Effector memory CD4-positive, alpha-beta T cell (primary cell): ENCODE data around the gene MED19.

Experiments
- DNase-seq, 3 donors: peaks; one replicate each; pipeline ENCODE4 v3.0.0-alpha.2; 2020
- H3K27ac ChIP-seq: 2 replicates; pipeline ENCODE4 v1.7.0; 2013; ENCODE audit warnings: mild to moderate bottlenecking, low read length, moderate library complexity; ENCODE audit not compliant: insufficient read depth, poor library complexity, severe bottlenecking
- H3K27me3 ChIP-seq: replicated peaks from 2 replicates; pipeline ENCODE4 v1.7.0; 2013; ENCODE audit warnings: mild to moderate bottlenecking, low read length; ENCODE audit not compliant: insufficient read depth, control insufficient read depth, poor library complexity, severe bottlenecking
- H3K36me3 ChIP-seq: 2 replicates; pipeline ENCODE4 v1.7.0; 2013; ENCODE audit warnings: mild to moderate bottlenecking, low read length, moderate library complexity; ENCODE audit not compliant: control insufficient read depth, insufficient read depth
- H3K4me1 ChIP-seq: 2 replicates; pipeline ENCODE4 v1.7.0; 2013; ENCODE audit warnings: low read length, mild to moderate bottlenecking; ENCODE audit not compliant: control insufficient read depth, insufficient read depth, poor library complexity, severe bottlenecking
- H3K4me3 ChIP-seq: 2 replicates; pipeline ENCODE4 v1.7.0; 2013; ENCODE audit warnings: low read length, low read depth, mild to moderate bottlenecking; ENCODE audit not compliant: insufficient read depth, poor library complexity, severe bottlenecking
- H3K9me3 ChIP-seq: 2 replicates; pipeline ENCODE4 v1.7.0; 2013; ENCODE audit warnings: mild to moderate bottlenecking, low read length, moderate library complexity; ENCODE audit not compliant: control insufficient read depth

The MED19 gene

GRCh38 chr11:57679396-57679795 lies 32.6 kb downstream of the MED19 start:
- Histone ChIP-seq H3K4me3 (no peak overlapping the region), H3K27me3 (no peaks in the 10 kb centered on the region), H3K36me3 (peaks cover 33% of the 10 kb centered on the region), H3K4me1 (peaks cover 9% of the 10 kb centered on the region), H3K27ac (no peak overlapping the region), H3K9me3 (no peaks in the 10 kb centered on the region)
- no peak for DNase-seq

GRCh38 chr11:57675176-57675941 lies 36.7 kb downstream of the MED19 start:
- H3K9me3 ChIP-seq: no peaks in the 10 kb centered on the region
- no peak overlapping the region for H3K4me3 ChIP-seq
- H3K27me3 ChIP-seq: no peaks in the 10 kb centered on the region
- no peak for DNase-seq
- peaks cover 1% of the 10 kb centered on the region for H3K4me1 ChIP-seq
- H3K36me3 ChIP-seq: peaks cover 40% of the 10 kb centered on the region
- no peak overlapping the region for H3K27ac ChIP-seq

- DNase-seq: no peak
- no peaks in the 10 kb centered on the region for H3K9me3 ChIP-seq
- peaks cover 40% of the 10 kb centered on the region for H3K36me3 ChIP-seq
- H3K4me3 ChIP-seq: no peak overlapping the region
- H3K4me1 ChIP-seq: peaks cover 5% of the 10 kb centered on the region
- no peaks in the 10 kb centered on the region for H3K27me3 ChIP-seq
- H3K27ac ChIP-seq: no peak overlapping the region
Observed at GRCh38 chr11:57674251-57674650, 37.8 kb downstream of the MED19 start.

GRCh38 chr11:57668434-57668782 lies 43.6 kb downstream of the MED19 start:
- peak in 2 of 3 donors; percentile 29 to 33 for DNase-seq
- Histone ChIP-seq H3K4me1 (peaks cover 13% of the 10 kb centered on the region), H3K9me3 (no peaks in the 10 kb centered on the region), H3K27me3 (no peaks in the 10 kb centered on the region), H3K27ac (peak overlapping the region; percentile 99), H3K4me3 (peak overlapping the region; percentile 96), H3K36me3 (peaks cover 20% of the 10 kb centered on the region)

GRCh38 chr11:57667736-57668433 lies 44.1 kb downstream of the MED19 start, which contains the start of gene ZDHHC5:
Gene ZDHHC5, plus strand, starts transcription at chr11:57668114. Its CDS starts 4,977 bp downstream, at chr11:57673091.
- peak; percentile 99 to 100 (median 99) for DNase-seq
- H3K27me3 ChIP-seq: no peaks in the 10 kb centered on the region
- H3K27ac ChIP-seq: peak within 1 kb of the TSS; percentile 99
- no peaks in the 10 kb centered on the region for H3K9me3 ChIP-seq
- H3K4me1 ChIP-seq: peaks cover 13% of the 10 kb centered on the region
- H3K4me3 ChIP-seq: peak within 1 kb of the TSS; percentile 96
- H3K36me3 ChIP-seq: peaks cover 15% of the 10 kb centered on the region

- no peaks in the 10 kb centered on the region for H3K27me3 ChIP-seq
- peak; percentile 89 to 95 (median 93) for DNase-seq
- H3K9me3 ChIP-seq: no peaks in the 10 kb centered on the region
- peak overlapping the region; percentile 99 for H3K27ac ChIP-seq
- H3K4me1 ChIP-seq: peaks cover 13% of the 10 kb centered on the region
- H3K4me3 ChIP-seq: peak overlapping the region; percentile 61
- H3K36me3 ChIP-seq: peaks cover 15% of the 10 kb centered on the region
Observed at GRCh38 chr11:57667117-57667735, 44.8 kb downstream of the MED19 start.

GRCh38 chr11:57663975-57664374 lies 48.0 kb downstream of the MED19 start:
- Histone ChIP-seq H3K9me3 (no peaks in the 10 kb centered on the region), H3K4me3 (no peak overlapping the region), H3K27me3 (no peaks in the 10 kb centered on the region), H3K4me1 (peaks cover 5% of the 10 kb centered on the region), H3K27ac (no peak overlapping the region), H3K36me3 (peaks cover 37% of the 10 kb centered on the region)
- DNase-seq: no peak

- no peak for DNase-seq
- Histone ChIP-seq H3K9me3 (no peaks in the 10 kb centered on the region), H3K4me1 (peaks cover 9% of the 10 kb centered on the region), H3K36me3 (peaks cover 37% of the 10 kb centered on the region), H3K27ac (no peak overlapping the region), H3K4me3 (no peak overlapping the region), H3K27me3 (no peaks in the 10 kb centered on the region)
Observed at GRCh38 chr11:57662893-57663292, 49.1 kb downstream of the MED19 start.

- Histone ChIP-seq H3K27me3 (no peaks in the 10 kb centered on the region), H3K9me3 (no peaks in the 10 kb centered on the region), H3K36me3 (peaks cover 37% of the 10 kb centered on the region), H3K4me3 (no peak overlapping the region), H3K27ac (no peak overlapping the region), H3K4me1 (peaks cover 9% of the 10 kb centered on the region)
- DNase-seq: no peak
Observed at GRCh38 chr11:57659669-57660068, 52.3 kb downstream of the MED19 start.

GRCh38 chr11:57658023-57658361 lies 54.0 kb downstream of the MED19 start:
- Histone ChIP-seq H3K27ac (peak overlapping the region; percentile 87), H3K36me3 (peaks cover 37% of the 10 kb centered on the region), H3K9me3 (no peaks in the 10 kb centered on the region), H3K4me3 (peak overlapping the region; percentile 64), H3K4me1 (peaks cover 9% of the 10 kb centered on the region), H3K27me3 (no peaks in the 10 kb centered on the region)
- DNase-seq: no peak
